Heart right ventricle (tissue), 16 donors: ENCODE measurements around the gene MCM5. TPM values are rescaled to one million over a fixed set of nuclear protein-coding genes. Genes with fewer than 3 reads are reported as not detected.
"Not testable (repeated sequence)": the region's sequence is repeated elsewhere in the genome, so short reads cannot be mapped to it uniquely, and the experiment has no call there.

Experiments used
- ATAC-seq, 8 donors: fragments of 200-7000 bp; cut with Tn5 transposase; one replicate each; pipeline ENCODE4 v1.9.1; 2020; ENCODE audit warnings: mild to moderate bottlenecking in 8 of 8, moderate library complexity in 8 of 8, moderate number of reproducible peaks in 1 of 8
- DNase-seq, 2 donors: peaks; one replicate each; pipeline ENCODE4 v3.0.0-alpha.2; 2020
- H3K27ac ChIP-seq, 10 donors: fragments of 200-600 bp; sonication (generic) in 2 of 10; one replicate each; pipeline versions ENCODE4 v1.5.0 to v1.8.0; 2020 to 2022; ENCODE audit warnings: mild to moderate bottlenecking in 3 of 10
- H3K27me3 ChIP-seq, 7 donors: fragments of 200-600 bp; one replicate each; pipeline ENCODE4 v1.8.0; 2021 to 2022; ENCODE audit warnings: mild to moderate bottlenecking in 2 of 7
- H3K36me3 ChIP-seq, 9 donors: fragments of 200-600 bp; sonication (generic) in 1 of 9; one replicate each; pipeline versions ENCODE4 v1.5.0 to v1.8.0; 2020 to 2022; ENCODE audit warnings: mild to moderate bottlenecking in 2 of 9
- H3K4me1 ChIP-seq, 9 donors: fragments of 200-600 bp; sonication (generic) in 1 of 9; one replicate each; pipeline versions ENCODE4 v1.5.0 to v1.8.0; 2020 to 2022; ENCODE audit warnings: mild to moderate bottlenecking in 4 of 9
- H3K4me3 ChIP-seq, 10 donors: fragments of 200-600 bp; sonication (generic) in 2 of 10; one replicate each; pipeline versions ENCODE4 v1.5.0 to v1.8.0; 2020 to 2022; ENCODE audit warnings: mild to moderate bottlenecking in 7 of 10, moderate library complexity in 2 of 10
- H3K9me3 ChIP-seq, 11 donors: fragments of 200-600 bp in 10 of 11; sonication (generic) in 2 of 11; one replicate each; pipeline versions ENCODE4 v1.5.0 to v1.8.0; 2013 to 2022; ENCODE audit warnings: mild to moderate bottlenecking in 2 of 11, control low read depth in 1 of 11, moderate library complexity in 1 of 11
- CTCF ChIP-seq, 9 donors: fragments of 200-600 bp; sonication (generic) in 2 of 9; IDR thresholded peaks; one replicate each; pipeline versions ENCODE4 v1.5.0 to v1.8.0; 2021 to 2022; ENCODE audit warnings: antibody characterized with exemption in 9 of 9, mild to moderate bottlenecking in 5 of 9, moderate library complexity in 1 of 9
- WGBS, 2 donors: extraction: QIAGEN DNeasy Blood & Tissue Kit; methylation state at CpG; one replicate each; pipeline ENCODE4 v1.1.7; 2013; ENCODE audit warnings: inconsistent platforms in 1 of 2; 5-methylcytosine and 5-hydroxymethylcytosine counted together
- intact Hi-C, 10 donors: fragments of 100-400 bp; cut with DNase I; formaldehyde crosslinking; loops; one replicate each; pipeline versions ENCODE4 v1.11.1 to v1.14.2; 2022
- polyA plus RNA-seq, 2 donors: library from polyadenylated mRNA; stranded (reverse); fragments of 200-250 nt; gene quantifications; one replicate each; pipeline ENCODE4 v1.2.3, GENCODE V29; 2013
- total RNA-seq, 10 donors: library from RNA; stranded (reverse); fragmentation: NEBNext Ultra II Directional in 3 of 10; extraction: Animal tissue kit (Norgen Biotek cat#: 25700) in 3 of 10; gene quantifications; one replicate each; pipeline versions ENCODE4 v1.2.1 to v1.2.4, GENCODE V29; 2021 to 2023
- donor health status: Arrhythmogenic right ventricular cardiomyopathy.
- donor health status: ischemic (EF 13 %, LVEDD 7.1; RV severe dilation, severe dysfunction).
- donor health status: healthy with polysubstance abuse.
- donor health status: DM: no; HTN: yes; CAD: no.
- donor health status: DM: no; HTN: no; CAD: no.
- donor health status: ischemic (EF 25% LVEDD 6.9; RV normal size, moderate dysfunction).
- donor health status: ischemic (EF 25% LVEDD 5.7; RV mildly dilated, moderate dysfunction).
- donor health status: healthy.
- donor health status: DM: yes; HTN: yes; CAD: no.
- donor health status: Ischemic cardiomyopathy.
- donor health status: ischemic (EF 35%, LVEDD 5.7; RV mildly dilated, moderate dysfunction).
- donor health status: nonischemic (EF 11% LVEDD 7.7; RV severe dilation, severe dysfunction).
- donor health status: DM: yes; HTN: yes; CAD: no.
- donor health status: PGD.
- donor health status: ischemic (EF 29% LVEDD 5.4; RV normal size, mild dysfunction).
- donor health status: nonischemic (EF 23%, LVEDD 6.1; RV moderate dilation, normal function).

MCM5 gene
- total and polyA plus RNA-seq, 12 donors = 5.7 to 21.4 (median 11.2) TPM

GRCh38 chr22:35361001-35361558 lies 38.9 kb upstream of the MCM5 start:
- ATAC-seq = no peak
- 51 to 77% methylated on average over 6 of the region's 6 CpGs for WGBS, 2 donors
- H3K27me3 ChIP-seq = peaks cover 0 to 9% (median 0%) of the 10 kb centered on the region in 7 donors

DNA sequence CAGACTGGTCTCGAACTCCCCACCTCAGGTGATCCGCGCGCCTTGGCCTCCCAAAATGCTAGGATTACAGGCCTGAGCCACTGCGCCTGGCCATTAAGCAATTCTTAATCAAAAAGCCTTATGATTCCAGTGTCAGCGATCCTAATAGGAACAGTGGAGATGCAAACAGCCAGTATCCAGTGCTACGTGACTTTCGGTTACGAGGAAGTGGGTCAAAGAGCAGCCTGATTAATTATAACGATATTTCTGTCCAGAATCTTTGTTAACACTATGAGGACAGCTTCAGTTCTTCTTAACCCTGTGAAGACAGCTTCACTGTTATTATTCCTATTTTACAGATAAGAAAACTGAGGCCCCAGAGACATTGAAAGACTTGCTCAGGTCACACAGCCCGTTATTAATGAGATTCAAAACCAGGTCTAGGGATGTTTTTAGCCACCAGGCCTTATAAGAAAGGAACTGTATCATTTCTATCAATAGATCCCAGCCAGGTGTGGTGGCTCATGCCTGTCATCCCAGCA lies 36.3 kb upstream of the MCM5 start:
- TF ChIP-seq CTCF (IDR thresholded peaks at IDR 0.05) = no peak
- Histone ChIP-seq H3K9me3 (no peaks in the 10 kb centered on the region), H3K27ac (peak overlapping the region in 1 of 10 donors; percentile 69), H3K4me3 (no peak overlapping the region), H3K36me3 (no peaks in the 10 kb centered on the region), H3K27me3 (peaks cover 0 to 9% (median 0%) of the 10 kb centered on the region in 7 donors), H3K4me1 (peaks cover 0 to 24% (median 0%) of the 10 kb centered on the region in 9 donors)
- ATAC-seq (no peak), DNase-seq (no peak)
- WGBS, 2 donors = 90 to 91% methylated on average over 11 of the region's 11 CpGs
- intact Hi-C loops = no loop called here

More at GRCh38 chr22:35361001-35361558, 38.9 kb upstream of the MCM5 start:
- no peaks in the 10 kb centered on the region for H3K9me3 ChIP-seq
- DNase-seq = no peak
- TF ChIP-seq CTCF (IDR thresholded peaks at IDR 0.05) = no peak
- H3K36me3 ChIP-seq = no peaks in the 10 kb centered on the region
- no peak overlapping the region for H3K27ac ChIP-seq
- peaks cover 0 to 21% (median 0%) of the 10 kb centered on the region in 9 donors for H3K4me1 ChIP-seq
- H3K4me3 ChIP-seq = no peak overlapping the region
- intact Hi-C loops = no loop called here

GRCh38 chr22:35364230-35364629 lies 35.7 kb upstream of the MCM5 start:
- H3K27me3 ChIP-seq, H3K36me3 ChIP-seq, DNase-seq, H3K9me3 ChIP-seq, intact Hi-C loops, H3K4me3 ChIP-seq: not testable (repeated sequence)
- Histone ChIP-seq H3K27ac (peak overlapping the region in 1 of 10 donors; percentile 69), H3K4me1 (peaks cover 0 to 24% (median 2%) of the 10 kb centered on the region in 9 donors)
- 78 to 89% methylated on average over 7 of the region's 7 CpGs for WGBS, 2 donors
- ATAC-seq = peak in 3 of 8 donors; percentile 34 to 41 (median 37)

DNA sequence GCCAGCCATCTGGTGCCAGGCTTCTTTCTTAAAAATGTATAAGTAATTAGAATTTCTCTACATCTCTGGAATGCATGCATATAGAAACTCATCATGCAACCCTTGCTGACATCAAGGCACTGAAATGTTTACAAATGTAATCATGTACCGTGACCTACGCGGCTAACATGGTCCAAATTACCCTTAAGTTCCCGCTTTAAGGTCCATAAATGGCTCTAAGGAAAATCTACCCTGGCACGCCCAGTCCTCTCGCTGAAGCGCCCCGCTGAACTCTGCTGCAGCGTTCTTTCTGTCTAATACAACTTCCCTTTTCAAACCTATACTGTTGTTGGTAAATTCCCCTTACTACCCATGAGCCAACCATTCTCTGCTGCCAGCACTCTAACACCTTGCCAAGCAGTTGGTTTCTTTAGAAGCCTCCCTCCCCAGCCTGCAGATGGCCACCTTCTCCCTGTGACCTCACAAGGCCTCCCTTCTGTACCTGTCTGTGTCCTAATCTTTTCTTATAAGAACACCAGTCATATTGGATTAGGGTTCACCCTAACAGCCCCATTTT lies 32.5 kb upstream of the MCM5 start:
- peaks cover 0 to 7% (median 0%) of the 10 kb centered on the region in 7 donors for H3K27me3 ChIP-seq
- TF ChIP-seq CTCF (IDR thresholded peaks at IDR 0.05) = no peak
- ATAC-seq (no peak), DNase-seq (no peak)
- no peaks in the 10 kb centered on the region for H3K9me3 ChIP-seq
- H3K36me3 ChIP-seq = no peaks in the 10 kb centered on the region
- H3K4me1 ChIP-seq = peaks cover 0 to 50% (median 16%) of the 10 kb centered on the region in 9 donors
- intact Hi-C loops = no loop called here
- peak overlapping the region in 1 of 10 donors; percentile 36 for H3K27ac ChIP-seq
- WGBS, 2 donors = 85 to 88% methylated on average over 9 of the region's 9 CpGs
- no peak overlapping the region for H3K4me3 ChIP-seq

GRCh38 chr22:35368386-35368785 lies 31.6 kb upstream of the MCM5 start:
- TF ChIP-seq CTCF (IDR thresholded peaks at IDR 0.05) = no peak
- DNase-seq = no peak
- intact Hi-C loops = no loop called here
- no peaks in the 10 kb centered on the region for H3K9me3 ChIP-seq
- no peaks in the 10 kb centered on the region for H3K36me3 ChIP-seq
- H3K27me3 ChIP-seq = no peaks in the 10 kb centered on the region
- H3K4me1 ChIP-seq = peaks cover 0 to 56% (median 17%) of the 10 kb centered on the region in 9 donors
- 78 to 80% methylated on average over 6 of the region's 6 CpGs for WGBS, 2 donors
- H3K4me3 ChIP-seq = no peak overlapping the region
- ATAC-seq = no peak
- H3K27ac ChIP-seq = no peak overlapping the region
